ENCODE measurements around the gene KCNAB2. TPM values are rescaled to one million over a fixed set of nuclear protein-coding genes. Genes with fewer than 3 reads are reported as not detected.

Gene KCNAB2
- total RNA-seq, 1 experiment from 2014 or later: 10.3 TPM

- CTCF ChIA-PET: interaction anchor here (1.5 to 2.1 kb wide), 3 partner anchors 9 to 51 kb away, joined by 5 to 12 read pairs (median 10); partner anchors contain the start of gene NPHP4
- Mint-ChIP-seq H3K27me3 (ENCODE audit: low read depth) (no peaks in the 10 kb centered on the region), H3K36me3 (no peaks in the 10 kb centered on the region), H3K27ac (no peak overlapping the region), H3K4me1 (peaks cover 11% of the 10 kb centered on the region), H3K4me3 (no peak overlapping the region), H3K9me3 (no peaks in the 10 kb centered on the region)
- ATAC-seq (no peak), DNase-seq (ENCODE audit: low spot score) (peak; percentile 9)
- POLR2A ChIA-PET: no interaction called here
- TF ChIP-seq STAT6 (CRISPR knock-in tag; conservative IDR thresholded peaks at IDR 0.05; ENCODE audit: low read depth): no peak
- no peak for TF ChIP-seq ZNF423 (CRISPR knock-in tag; IDR thresholded peaks at IDR 0.05)
Observed at GRCh38 chr1:6001992-6002576, 43.6 kb upstream of the KCNAB2 start.

GRCh38 chr1:6002714-6003501 is 42.8 kb upstream of the KCNAB2 start:
- TF ChIP-seq ATF2 (CRISPR knock-in tag; IDR thresholded peaks at IDR 0.05; ENCODE audit: borderline replicate concordance, low read depth) (no peak), ZNF423 (CRISPR knock-in tag; IDR thresholded peaks at IDR 0.05) (peak; percentile 17; the same call in 1 of the 2 replicates)
- peak; percentile 17; the same call in 1 of the 2 replicates for ATAC-seq
- no peaks in the 10 kb centered on the region for H3K9me3 Mint-ChIP-seq
- ChIA-PET POLR2A (no interaction called here), CTCF (interaction anchor here (0.8 to 2.1 kb wide), 5 partner anchors 10 to 50 kb away, joined by 3 to 12 read pairs (median 5); partner anchors contain the start of gene NPHP4)
- peaks cover 11% of the 10 kb centered on the region for H3K4me1 Mint-ChIP-seq
- DNase-seq (ENCODE audit: low spot score): peak; percentile 13
- H3K27me3 Mint-ChIP-seq (ENCODE audit: low read depth): no peaks in the 10 kb centered on the region
- no peaks in the 10 kb centered on the region for H3K36me3 Mint-ChIP-seq
- no peak overlapping the region for H3K4me3 Mint-ChIP-seq
- 0 out of 2 replicates have a peak overlapping the region, but pooled peaks have one; percentile 49 for H3K27ac Mint-ChIP-seq

- no peaks in the 10 kb centered on the region for H3K9me3 Mint-ChIP-seq
- no peak overlapping the region for H3K4me3 Mint-ChIP-seq
- H3K27me3 Mint-ChIP-seq (ENCODE audit: low read depth): no peaks in the 10 kb centered on the region
- 0 out of 2 replicates have a peak, but pooled peaks have one; percentile 27 for TF ChIP-seq USF1 (CRISPR knock-in tag; IDR thresholded peaks at IDR 0.05)
- TF ChIP-seq SP1 (CRISPR knock-in tag; conservative IDR thresholded peaks at IDR 0.05): no peak
- TF ChIP-seq GABPB1 (CRISPR knock-in tag; IDR thresholded peaks at IDR 0.05): no peak
- no peak for TF ChIP-seq NFYB (CRISPR knock-in tag; conservative IDR thresholded peaks at IDR 0.05; ENCODE audit: low read depth)
- TF ChIP-seq USF2 (CRISPR knock-in tag; IDR thresholded peaks at IDR 0.05): peak; percentile 75
- TF ChIP-seq ZMAT4 (CRISPR knock-in tag; IDR thresholded peaks at IDR 0.05): no peak
- TF ChIP-seq MYBL2 (CRISPR knock-in tag; IDR thresholded peaks at IDR 0.05): no peak
- 0 out of 2 replicates have a peak, but pooled peaks have one; percentile 37 for TF ChIP-seq GTF2I (CRISPR knock-in tag; conservative IDR thresholded peaks at IDR 0.05)
- TF ChIP-seq ATF6 (CRISPR knock-in tag; IDR thresholded peaks at IDR 0.05): no peak
- no peak for TF ChIP-seq ELF4 (CRISPR knock-in tag; IDR thresholded peaks at IDR 0.05; ENCODE audit: low read depth)
- H3K4me1 Mint-ChIP-seq: peaks cover 11% of the 10 kb centered on the region
- ChIA-PET POLR2A (interaction anchor here (0.9 kb wide), 1 partner anchor 24 kb away, joined by 3 read pairs; no protein-coding TSS in a partner anchor), CTCF (interaction anchor here (0.8 to 2.1 kb wide), 4 partner anchors 10 to 49 kb away, joined by 3 to 12 read pairs (median 4); partner anchors contain the start of gene NPHP4)
- peak overlapping the region; percentile 49; the same call in 1 of the 2 replicates for H3K27ac Mint-ChIP-seq
- peak; percentile 8 for DNase-seq (ENCODE audit: low spot score)
- no peaks in the 10 kb centered on the region for H3K36me3 Mint-ChIP-seq
- no peak for ATAC-seq
Observed at GRCh38 chr1:6003568-6004411, 41.9 kb upstream of the KCNAB2 start.

Measured in WTC11 (cell line).